Nephron progenitor cell (in vitro differentiated cells): ENCODE measurements around the gene LRRC27.
"Not testable (repeated sequence)": the region's sequence is repeated elsewhere in the genome, so short reads cannot be mapped to it uniquely, and the experiment has no call there.

Experiments
- DNase-seq: peaks from one replicate; pipeline ENCODE4 v3.0.0; 2021
- H3K27ac Mint-ChIP-seq: 2 replicates; pipeline ENCODE4 v1.8.0; 2021; ENCODE audit warnings: mild to moderate bottlenecking, moderate library complexity, mixed read lengths
- H3K27me3 Mint-ChIP-seq: 2 replicates; pipeline ENCODE4 v1.8.0; 2021; ENCODE audit warnings: mild to moderate bottlenecking, low read depth, mixed read lengths; ENCODE audit not compliant: poor library complexity
- H3K36me3 Mint-ChIP-seq: 2 replicates; pipeline ENCODE4 v1.8.0; 2021; ENCODE audit warnings: low read depth, mixed read lengths
- H3K4me1 Mint-ChIP-seq: 2 replicates; pipeline ENCODE4 v1.8.0; 2021; ENCODE audit warnings: mixed read lengths
- H3K4me3 Mint-ChIP-seq: 2 replicates; pipeline ENCODE4 v1.8.0; 2021; ENCODE audit warnings: mild to moderate bottlenecking, moderate library complexity, mixed read lengths
- H3K9me3 Mint-ChIP-seq: 2 replicates; pipeline ENCODE4 v1.8.0; 2021; ENCODE audit warnings: mild to moderate bottlenecking, moderate library complexity, mixed read lengths
- CTCF ChIP-seq: fragments of 200-600 bp; sonication (generic); IDR thresholded peaks from 2 replicates; pipeline ENCODE4 v1.5.0; 2021; ENCODE audit warnings: antibody characterized with exemption

The LRRC27 gene

GRCh38 chr10:132385389-132385667, 53.3 kb downstream of the LRRC27 start:
- no peak for DNase-seq
- no peak overlapping the region for H3K4me3 Mint-ChIP-seq
- H3K27ac Mint-ChIP-seq = peak overlapping the region; percentile 55
- no peak for TF ChIP-seq CTCF
- peaks cover 11% of the 10 kb centered on the region for H3K36me3 Mint-ChIP-seq
- H3K27me3 Mint-ChIP-seq = peaks cover 8% of the 10 kb centered on the region
- H3K4me1 Mint-ChIP-seq = peaks cover 50% of the 10 kb centered on the region
- H3K9me3 Mint-ChIP-seq = peaks cover 11% of the 10 kb centered on the region

- Mint-ChIP-seq H3K27me3 (peaks cover 8% of the 10 kb centered on the region), H3K4me3 (no peak overlapping the region), H3K9me3 (peaks cover 11% of the 10 kb centered on the region), H3K27ac (peak overlapping the region; percentile 55), H3K36me3 (peaks cover 11% of the 10 kb centered on the region), H3K4me1 (peaks cover 55% of the 10 kb centered on the region)
- no peak for TF ChIP-seq CTCF
- no peak for DNase-seq
Observed at GRCh38 chr10:132385721-132386418, 53.9 kb downstream of the LRRC27 start.

GRCh38 chr10:132386419-132386831, 54.4 kb downstream of the LRRC27 start:
- DNase-seq = no peak
- Mint-ChIP-seq H3K4me3 (no peak overlapping the region), H3K36me3 (peaks cover 9% of the 10 kb centered on the region), H3K27me3 (peaks cover 10% of the 10 kb centered on the region), H3K4me1 (peaks cover 61% of the 10 kb centered on the region), H3K27ac (no peak overlapping the region), H3K9me3 (peaks cover 9% of the 10 kb centered on the region)
- TF ChIP-seq CTCF = no peak

GRCh38 chr10:132386896-132387295, 54.9 kb downstream of the LRRC27 start:
- H3K9me3 Mint-ChIP-seq, H3K4me3 Mint-ChIP-seq, DNase-seq, H3K27ac Mint-ChIP-seq, H3K27me3 Mint-ChIP-seq, H3K36me3 Mint-ChIP-seq: not testable (repeated sequence)
- H3K4me1 Mint-ChIP-seq = peaks cover 62% of the 10 kb centered on the region

- Mint-ChIP-seq H3K9me3 (peaks cover 9% of the 10 kb centered on the region), H3K27ac (peak overlapping the region; percentile 45), H3K36me3 (no peaks in the 10 kb centered on the region), H3K4me3 (peak overlapping the region; percentile 58), H3K4me1 (peaks cover 55% of the 10 kb centered on the region), H3K27me3 (peaks cover 16% of the 10 kb centered on the region)
- peak; percentile 29 for TF ChIP-seq CTCF
- DNase-seq = peak; percentile 87
Observed at GRCh38 chr10:132387764-132388210, 55.8 kb downstream of the LRRC27 start.

GRCh38 chr10:132388891-132389432, 57.0 kb downstream of the LRRC27 start:
- Mint-ChIP-seq H3K27ac (no peak overlapping the region), H3K36me3 (no peaks in the 10 kb centered on the region), H3K9me3 (peaks cover 9% of the 10 kb centered on the region), H3K4me3 (no peak overlapping the region), H3K27me3 (peaks cover 17% of the 10 kb centered on the region), H3K4me1 (peaks cover 48% of the 10 kb centered on the region)
- peak; percentile 48 for DNase-seq
- TF ChIP-seq CTCF = no peak
